Measurements from ENCODE around the gene PHKG1. TPM values are rescaled to one million over a fixed set of nuclear protein-coding genes. Genes with fewer than 3 reads are reported as not detected.
A peak's percentile ranks its signal among the peaks of the same experiment; 100 is the strongest.
"Not testable (repeated sequence)": the region's sequence is repeated elsewhere in the genome, so short reads cannot be mapped to it uniquely, and the experiment has no call there.

PHKG1 gene
- total RNA-seq, result 0.46 and 0.59 TPM in 2 replicates

DNA sequence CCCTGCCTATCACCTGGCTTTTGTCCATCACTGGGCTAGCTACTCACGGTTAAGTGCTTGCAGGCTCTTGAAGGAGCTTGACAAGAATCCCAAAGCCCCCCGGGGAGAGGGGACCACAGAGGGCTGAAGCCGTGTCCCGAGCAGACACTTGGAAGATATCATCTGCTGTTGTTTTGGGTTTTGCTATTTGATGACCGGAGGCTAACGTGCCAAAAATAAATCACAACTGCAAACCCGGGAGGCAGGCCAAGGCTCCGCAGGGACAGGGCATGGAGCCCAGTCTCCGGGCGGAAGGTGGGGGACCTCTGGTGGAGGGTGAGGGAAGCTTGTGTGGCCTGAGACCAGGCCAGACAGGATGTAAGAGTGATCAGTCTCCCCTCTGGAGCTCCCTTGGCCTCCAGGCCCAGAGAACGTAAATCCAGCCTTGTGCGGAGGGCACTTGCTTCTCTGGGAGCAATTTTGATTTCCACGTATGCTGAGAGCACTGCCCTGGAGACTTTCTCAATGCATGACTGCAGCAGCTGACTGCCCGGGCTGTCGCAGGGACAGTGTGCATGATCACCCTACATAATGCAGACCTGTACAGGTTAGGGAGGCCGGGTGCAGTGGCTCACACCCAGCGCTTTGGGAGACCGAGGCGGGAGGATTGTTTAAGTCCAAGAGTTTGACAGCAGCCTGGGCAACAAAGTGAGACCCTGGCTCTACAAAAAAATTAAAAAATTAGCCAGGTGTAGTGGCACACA is at the start of gene PHKG1:
TSS of gene PHKG1 (minus strand) at position 164 of the 743 bp plus-strand sequence. CDS start 4,011 bp downstream, outside the sequence.
- DNase-seq (ENCODE audit: low read depth, low spot score), result peak; percentile 43

DNA sequence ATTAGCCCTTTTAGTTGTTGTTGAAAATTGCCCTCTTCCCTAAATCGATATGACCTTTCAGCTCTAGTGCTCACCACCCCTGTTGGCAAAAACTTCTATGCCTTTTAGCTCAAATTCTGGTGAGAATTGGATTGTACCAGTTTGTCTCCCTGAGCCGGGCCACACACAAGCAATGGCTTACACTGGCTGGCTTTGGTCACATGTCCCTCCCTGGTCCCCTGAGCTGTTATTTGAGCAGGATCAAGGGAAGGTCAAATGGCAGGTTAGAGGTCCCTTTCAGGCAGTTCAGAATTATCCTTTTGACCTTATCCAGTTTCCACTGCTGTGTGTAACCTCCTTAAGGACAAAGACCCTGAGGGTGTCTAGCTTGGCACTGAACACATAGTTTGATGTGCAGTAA is 38.3 kb upstream of the PHKG1 start:
- not testable (repeated sequence) for DNase-seq (ENCODE audit: low read depth, low spot score)

DNA sequence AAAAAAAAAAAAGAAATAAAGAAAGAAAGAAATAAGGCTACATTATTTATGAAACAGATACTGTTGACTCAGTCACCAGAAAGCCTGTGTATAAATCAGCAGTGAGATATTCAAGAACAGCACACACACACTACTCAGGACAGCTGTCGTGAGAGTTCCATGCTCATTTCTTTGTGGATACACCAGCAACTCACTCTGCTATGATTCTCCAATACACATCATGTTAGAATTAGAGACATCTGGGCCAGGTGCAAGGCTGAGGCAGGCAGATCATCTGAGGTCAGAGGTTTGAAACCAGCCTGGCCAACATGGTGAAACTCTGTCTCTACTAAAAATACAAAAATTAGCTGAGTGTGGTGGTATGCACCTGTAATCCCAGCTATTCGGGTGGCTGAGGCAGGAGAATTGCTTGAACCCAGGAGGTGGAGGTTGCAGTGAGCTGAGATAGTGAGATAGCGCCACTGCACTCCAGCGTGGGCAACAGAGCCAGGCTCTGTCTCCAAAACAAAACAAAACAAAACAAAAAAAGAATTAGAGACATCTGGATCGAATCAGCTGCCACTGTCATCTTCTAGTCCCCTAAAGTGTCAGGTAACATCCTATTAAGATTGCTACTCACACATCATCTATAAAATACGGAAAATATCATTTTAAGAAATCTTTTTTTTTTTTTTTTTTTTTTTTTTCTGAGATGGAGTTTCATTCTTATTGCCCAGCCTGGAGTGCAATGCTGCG is 34.7 kb upstream of the PHKG1 start:
- no peak for DNase-seq (ENCODE audit: low read depth, low spot score)

DNA sequence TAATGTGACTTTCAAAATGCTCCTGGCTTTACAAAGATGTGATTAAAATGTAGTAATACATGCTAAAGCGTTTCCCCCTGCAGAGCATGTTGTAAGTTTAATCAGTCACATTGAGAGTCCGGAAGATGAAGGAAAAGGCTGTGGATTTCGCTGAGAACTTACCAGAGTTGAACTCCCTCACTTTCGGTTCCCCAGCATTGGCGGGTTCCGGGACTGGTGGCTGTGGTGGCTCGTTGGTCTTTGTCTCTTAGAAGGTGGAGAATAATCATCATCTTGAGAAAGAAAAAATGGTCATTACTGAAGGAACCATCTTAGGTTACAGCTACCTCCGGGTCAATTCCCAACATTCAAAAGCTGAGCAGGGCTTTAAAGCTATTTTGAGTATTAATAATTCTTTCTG is 33.1 kb upstream of the PHKG1 start:
- DNase-seq (ENCODE audit: low read depth, low spot score), result no peak

DNA sequence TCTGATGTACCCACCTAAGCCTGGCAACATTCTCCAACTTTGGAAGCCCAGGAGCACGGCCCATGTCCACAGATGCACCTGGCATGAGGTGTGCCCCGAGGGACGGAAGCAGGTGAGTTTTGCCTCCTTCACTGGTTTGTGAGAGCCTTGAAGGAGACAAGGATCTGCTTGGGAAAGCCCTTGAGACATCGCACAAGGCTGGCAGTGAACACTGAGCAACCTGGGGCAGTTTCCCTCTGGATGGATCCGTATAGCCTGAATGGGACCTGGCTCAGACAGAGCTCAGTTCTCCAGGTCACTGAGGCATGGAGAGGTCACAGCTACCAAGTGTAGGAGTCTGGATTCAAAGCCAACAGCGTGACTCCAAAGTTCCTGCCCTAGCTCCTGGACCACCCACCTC is 32.2 kb upstream of the PHKG1 start:
- no peak for DNase-seq (ENCODE audit: low read depth, low spot score)

DNA sequence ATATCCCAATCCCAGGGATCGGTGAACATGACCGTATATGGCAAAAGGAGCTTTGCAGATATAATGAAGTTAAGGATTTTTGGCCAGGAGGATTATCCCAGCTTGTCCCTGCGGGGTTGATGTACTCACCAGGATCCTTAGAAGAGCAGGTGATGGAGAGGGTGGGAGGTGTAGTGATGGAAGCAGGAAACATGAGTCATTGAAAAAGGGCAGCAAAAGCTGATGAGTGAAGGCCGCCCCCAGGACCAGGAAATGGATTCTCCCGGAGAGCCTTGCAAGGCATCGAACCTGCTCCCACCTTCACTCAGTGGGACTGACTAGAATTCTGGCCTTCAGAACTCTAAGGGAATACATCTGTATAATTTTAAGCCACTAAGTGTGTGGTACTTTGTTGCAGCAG is 28.7 kb upstream of the PHKG1 start:
- DNase-seq (ENCODE audit: low read depth, low spot score), result no peak

DNA sequence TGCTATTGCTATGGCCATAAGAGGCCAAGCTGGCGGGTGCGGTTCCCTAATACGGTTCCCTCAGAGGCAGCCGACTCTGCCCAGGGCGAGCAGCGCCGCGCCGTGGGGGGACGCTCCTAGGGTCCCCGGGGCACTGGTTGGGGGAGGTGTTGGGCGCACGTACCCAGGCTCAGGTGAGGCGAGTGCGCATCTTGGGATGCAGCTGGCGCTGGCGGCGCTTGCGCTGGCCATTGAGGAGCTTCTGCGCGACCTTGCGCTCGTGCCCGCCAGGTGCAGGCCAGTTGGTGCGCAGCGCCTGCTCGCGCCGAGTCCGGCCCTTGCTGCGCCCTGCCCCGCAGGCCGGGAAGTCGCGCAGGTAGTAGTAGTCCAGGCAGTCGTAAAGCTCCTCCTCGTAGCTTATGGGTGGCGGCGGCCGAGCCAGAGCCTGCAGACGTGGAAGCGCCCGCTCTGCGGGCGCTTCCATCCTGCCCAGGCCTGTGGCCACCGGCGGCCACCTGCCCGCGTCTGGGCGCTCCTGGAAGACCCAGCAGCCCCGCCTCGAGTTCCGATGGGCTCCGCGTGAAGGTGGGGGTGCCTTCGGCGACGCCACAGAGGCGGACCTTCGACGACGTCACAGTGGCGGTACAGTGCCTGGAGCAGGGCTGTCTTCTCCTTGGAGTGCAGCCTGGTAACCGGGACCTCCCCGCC is 23.2 kb upstream of the PHKG1 start, which contains the start of gene NUPR2:
TSS of gene NUPR2 (minus strand) at position 566 of the 687 bp plus-strand sequence. CDS start at position 463, 103 bp downstream.
- DNase-seq (ENCODE audit: low read depth, low spot score), result no peak

DNA sequence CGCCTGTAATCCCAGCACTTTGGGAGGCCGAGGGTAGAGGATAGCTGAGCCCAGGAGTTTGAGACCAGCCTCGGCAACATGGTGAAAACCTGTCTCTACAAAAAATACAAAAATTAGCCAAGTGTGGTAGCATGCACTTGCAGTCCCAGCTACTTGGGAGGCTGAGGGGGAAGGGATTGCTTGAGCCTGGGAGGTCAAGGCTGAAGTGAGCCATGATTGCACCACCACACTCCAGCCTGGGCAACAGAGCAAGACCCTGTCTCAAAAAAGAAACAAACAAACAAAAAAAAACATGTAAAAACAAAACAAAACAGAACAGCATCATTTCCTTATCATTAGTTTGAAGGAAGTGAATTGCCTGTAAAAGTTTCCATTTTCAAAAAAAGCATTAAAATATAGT is 19.5 kb upstream of the PHKG1 start:
- DNase-seq (ENCODE audit: low read depth, low spot score), result not testable (repeated sequence)

DNA sequence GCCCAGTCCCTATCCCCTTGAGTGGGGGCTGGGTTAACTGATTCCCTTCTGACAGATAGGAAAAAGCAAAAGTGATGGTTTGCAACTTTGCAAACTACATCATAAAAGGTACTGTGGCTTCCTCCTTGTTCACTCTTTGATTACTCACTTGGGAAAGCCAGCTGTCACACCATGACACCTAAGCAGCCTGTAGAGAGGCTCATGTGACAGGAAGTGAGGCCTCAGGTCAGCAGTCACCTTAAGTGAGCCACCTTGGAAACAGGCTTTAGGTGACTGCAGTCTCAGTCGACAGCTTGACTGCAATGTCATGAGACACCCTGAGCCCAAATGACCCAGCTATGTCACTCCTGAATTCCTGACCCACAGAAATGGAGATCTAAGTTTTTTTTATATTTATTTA is 17.9 kb upstream of the PHKG1 start:
- DNase-seq (ENCODE audit: low read depth, low spot score), result no peak

DNA sequence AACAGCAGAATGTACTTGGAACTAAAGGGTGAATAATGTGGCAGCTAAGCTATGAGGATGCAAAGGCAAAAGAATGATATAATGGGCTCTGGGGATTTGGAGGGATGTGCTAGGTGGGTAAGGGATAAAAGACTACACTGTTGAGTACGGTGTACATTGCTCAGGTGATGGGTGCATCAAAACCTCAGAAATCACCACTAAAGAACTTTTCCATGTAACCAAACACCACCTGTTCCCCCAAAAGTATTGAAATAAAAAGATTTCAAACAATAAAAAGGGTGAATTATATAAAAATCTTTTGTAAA is 15.2 kb upstream of the PHKG1 start:
- DNase-seq (ENCODE audit: low read depth, low spot score), result no peak

DNA sequence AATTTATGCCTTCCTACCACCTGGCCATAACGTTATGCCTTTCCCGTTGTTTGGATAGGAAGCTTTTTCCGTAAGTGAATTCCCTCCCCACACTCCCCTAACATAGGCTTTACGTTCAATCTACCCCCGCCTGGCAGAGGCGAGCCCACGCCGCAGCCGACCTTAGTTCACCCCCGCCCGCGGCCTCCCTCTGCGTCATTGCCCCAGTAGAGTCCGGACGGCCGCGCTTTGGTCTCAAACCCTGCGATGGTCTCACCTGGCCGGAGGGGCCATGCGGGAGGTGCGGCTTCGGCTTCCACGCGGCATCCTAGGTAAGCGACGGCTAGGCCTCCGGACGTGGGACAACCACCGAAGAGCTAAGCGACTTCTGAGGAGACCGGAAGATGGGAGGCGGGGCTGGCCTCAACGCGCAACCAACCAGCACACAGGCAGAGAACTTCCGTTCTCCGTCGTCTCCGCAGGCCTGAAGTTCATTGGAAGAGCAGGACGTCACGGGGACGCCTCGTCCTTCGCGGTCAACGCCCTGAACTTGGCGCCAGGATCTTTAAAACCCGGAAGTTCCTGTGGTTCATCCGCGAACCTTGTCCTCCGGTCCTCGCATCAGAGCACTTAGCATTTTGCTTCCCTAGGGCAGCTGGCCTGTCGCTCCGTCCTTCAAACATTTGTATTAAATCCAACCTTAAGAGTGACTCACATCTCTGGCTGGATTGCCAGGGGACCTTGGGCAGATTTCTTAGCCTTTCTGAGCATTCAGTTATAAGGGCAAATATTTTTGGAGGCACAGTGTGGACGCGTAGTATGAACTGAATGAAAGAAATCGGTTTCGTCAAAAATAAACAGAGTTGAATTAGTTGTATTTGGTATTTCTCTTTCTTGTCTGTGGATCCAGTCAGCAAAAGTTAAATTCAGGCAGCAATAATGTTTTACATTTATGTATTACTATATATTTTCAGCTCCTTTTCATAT is 13.6 kb upstream of the PHKG1 start, which contains the start of gene CHCHD2:
TSS of gene CHCHD2 (minus strand) at position 369 of the 966 bp plus-strand sequence. CDS start at position 306, 63 bp downstream.
- DNase-seq (ENCODE audit: low read depth, low spot score), result peak; percentile 97

DNA sequence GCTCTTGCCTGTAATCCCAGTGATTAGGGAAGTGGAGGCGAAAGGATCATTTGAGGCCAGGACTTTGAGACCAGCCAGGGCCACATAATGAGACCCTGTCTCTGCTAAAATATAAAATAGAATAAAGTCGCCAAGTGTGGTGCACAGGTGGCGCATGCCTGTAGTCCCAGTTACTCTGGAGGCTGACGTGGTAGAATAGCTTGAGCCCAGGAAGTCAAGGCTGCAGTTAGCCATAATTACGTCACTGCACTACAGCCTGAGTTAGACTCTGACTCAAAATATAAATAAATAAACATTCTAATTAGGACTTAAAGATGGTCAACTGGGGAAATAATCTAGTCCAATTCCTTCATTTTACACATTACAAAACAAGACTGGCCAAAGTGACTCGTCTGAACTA is 12.8 kb upstream of the PHKG1 start:
- no peak for DNase-seq (ENCODE audit: low read depth, low spot score)

DNA sequence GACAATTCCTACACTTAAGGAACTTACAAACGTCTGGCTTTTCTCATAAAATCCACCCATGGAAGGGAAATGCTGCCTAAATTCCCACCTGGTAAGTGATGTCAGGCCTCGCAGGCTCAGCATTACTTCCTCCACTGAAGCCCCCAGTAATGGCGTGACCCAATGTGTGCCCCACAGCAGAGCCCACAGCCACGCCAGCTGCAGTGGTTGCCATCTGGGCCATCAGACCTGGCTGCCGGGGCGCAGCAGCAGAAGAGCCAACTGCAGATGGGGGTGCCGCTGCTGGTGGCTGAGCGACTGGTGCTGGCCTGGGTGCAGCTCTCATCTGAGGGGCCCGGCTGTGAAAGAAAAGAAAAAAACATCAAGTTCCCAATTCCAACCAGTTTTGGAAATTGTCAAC is 11.4 kb upstream of the PHKG1 start:
- not testable (repeated sequence) for DNase-seq (ENCODE audit: low read depth, low spot score)

DNA sequence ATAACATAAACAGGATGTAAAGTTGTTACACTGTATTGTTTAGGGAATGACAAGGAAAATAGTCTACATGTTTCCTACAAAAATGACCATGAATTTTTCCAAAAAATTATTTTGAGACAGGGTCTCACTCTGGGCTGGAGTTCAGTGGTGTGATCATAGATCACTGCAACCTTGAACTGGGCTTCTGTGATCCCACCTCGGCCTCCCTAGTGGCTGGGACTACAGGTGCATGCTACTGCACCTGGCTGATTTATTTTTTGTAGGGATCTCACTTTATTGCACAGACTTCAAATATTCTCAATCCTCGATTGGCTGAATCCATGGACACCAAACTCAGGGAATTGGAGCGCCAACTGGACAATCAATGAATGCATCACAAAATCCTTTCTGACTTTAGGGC is 6.9 kb upstream of the PHKG1 start:
- no peak for DNase-seq (ENCODE audit: low read depth, low spot score)

DNA sequence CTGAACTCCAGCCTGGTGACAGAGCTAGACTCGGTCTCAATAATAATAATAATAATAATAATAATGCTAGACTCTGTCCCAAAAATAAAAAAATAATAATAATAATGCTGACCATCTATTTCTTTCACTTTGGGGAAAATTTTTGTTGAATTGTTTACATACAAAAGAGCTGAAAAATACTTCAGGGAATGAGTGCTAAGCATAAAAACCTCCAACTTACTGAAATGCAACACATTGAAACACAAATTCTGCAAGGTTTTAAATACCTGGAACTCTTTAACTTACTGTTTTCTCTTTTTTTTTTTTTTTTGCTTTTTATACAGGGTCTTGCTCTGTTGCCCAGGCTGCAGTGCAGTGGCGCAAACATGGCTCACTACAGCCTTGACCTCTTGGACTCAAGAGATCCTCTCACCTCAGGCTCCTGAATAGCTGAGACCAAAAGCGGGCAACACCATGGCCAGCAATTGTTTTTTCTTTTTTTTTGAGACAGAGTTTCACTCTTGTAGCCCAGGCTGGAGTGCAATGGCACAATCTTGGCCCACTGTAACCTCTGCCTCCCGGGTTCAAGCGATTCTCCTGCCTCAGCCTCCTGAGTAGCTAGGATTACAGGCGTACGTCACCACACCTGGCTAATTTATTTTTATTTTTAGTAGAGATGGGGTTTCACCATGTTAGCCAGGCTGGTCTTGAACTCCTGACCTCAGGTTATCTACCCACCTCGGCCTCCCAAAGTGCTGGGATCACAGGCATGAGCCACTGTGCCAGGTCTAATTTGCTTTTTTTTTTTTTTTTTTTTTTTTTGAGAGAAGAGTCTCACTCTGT is 5.6 kb upstream of the PHKG1 start:
- not testable (repeated sequence) for DNase-seq (ENCODE audit: low read depth, low spot score)

DNA sequence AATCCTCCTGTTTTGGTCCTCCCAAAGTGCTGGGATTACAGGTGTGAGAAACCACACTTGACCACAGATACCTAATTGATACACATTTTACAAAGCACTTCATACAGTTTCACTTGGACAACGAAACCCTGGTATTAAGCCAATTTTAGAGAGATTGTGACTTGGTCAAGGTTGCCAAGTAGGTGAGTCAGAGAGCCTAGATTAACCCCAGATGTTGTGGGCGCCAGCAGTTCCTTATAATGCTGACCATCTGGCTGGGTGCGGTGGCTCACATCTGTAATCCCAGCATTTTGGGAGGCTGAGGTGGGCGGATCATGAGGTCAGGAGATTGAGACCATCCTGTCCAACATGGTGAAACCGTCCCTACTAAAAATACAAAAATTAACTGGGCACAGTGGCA is 4.9 kb upstream of the PHKG1 start:
- DNase-seq (ENCODE audit: low read depth, low spot score), result no peak

DNA sequence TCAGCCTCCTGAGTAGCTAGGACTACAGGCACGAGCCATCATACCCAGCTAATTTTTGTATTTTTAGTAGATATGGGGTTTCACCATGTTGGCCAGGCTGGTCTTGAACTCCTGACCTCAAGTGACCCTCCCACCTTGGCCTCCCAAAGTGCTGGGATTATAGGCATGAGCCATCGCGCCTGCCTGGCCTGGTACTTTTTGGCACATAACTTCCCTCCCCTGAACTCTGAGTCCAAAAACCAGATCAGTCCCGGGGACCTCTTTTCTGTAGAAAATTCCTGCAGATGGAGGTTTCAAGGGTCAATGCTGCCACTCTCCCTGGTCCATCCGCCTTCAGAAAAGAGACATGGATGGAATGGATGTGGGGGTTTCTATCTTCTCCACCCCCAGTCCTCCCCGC is 364 bp downstream of the PHKG1 start:
- not testable (repeated sequence) for DNase-seq (ENCODE audit: low read depth, low spot score)

DNA sequence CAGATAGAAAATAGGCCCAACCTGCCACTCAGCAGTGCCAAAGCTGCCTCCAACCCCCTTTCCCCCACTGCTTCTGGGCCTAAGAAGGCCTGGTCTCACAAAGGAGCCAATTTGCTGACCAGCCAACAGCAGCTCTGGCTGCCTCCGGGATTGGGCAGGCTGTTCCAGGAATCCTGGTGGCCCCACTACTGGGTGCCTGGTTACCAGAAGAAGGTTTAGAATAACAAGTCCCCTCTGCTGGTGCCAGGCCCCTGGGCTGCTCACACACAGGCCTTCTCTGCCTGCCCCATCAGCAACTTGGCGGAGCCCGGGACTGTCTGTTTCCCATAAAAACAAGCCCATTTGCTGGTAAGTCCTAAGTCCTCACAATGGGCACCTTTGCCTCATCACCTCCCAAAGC is 1.2 kb downstream of the PHKG1 start:
- DNase-seq (ENCODE audit: low read depth, low spot score), result no peak

DNA sequence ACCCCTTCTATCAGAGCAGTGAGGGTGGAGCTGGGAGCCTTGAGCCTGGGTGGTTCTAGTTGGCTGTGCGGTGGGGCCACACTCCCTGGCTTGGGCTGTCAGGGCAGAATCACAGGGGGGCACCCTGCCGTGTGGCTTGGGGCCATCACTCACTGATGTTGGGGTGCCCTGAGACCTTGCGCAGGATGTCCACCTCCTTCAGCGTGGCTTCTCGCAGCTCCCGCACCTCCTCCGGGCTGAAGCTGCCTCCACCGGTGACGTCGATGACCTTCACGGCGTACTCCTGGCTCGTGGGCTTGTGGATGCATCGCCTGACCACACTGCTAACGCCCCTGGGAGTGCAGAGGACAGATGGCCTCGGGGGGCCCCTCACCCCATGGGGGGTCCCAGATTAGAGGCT is 5.3 kb downstream of the PHKG1 start:
- no peak for DNase-seq (ENCODE audit: low read depth, low spot score)

DNA sequence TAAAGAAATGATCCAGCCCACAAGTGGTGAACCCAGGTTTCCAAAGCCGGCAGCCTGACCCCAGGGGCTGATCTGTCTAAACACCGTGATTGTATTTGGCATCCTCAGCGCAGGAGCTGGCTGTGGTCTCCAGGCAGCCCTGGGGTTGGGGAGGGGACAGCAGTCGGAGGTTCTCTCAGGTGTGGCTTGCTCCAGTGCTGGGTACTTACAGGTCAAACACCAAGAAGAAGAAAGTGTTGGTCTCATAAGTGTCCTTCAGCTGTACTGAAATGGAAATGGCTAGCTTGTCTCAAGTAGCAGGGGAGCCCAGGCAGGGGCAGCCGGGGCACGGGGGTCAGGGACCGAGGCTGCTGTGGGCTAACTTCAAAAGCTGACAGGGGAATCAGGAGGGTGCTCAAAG is 6.0 kb downstream of the PHKG1 start:
- DNase-seq (ENCODE audit: low read depth, low spot score), result no peak
